H7 (cell line): ENCODE measurements around the gene PLEK. TPM values are rescaled to one million over a fixed set of nuclear protein-coding genes. Genes with fewer than 3 reads are reported as not detected.
"Not testable (repeated sequence)": the region's sequence is repeated elsewhere in the genome, so short reads cannot be mapped to it uniquely, and the experiment has no call there.

Experiments
- DNase-seq: peaks from one replicate; pipeline ENCODE4 v3.0.0; 2012
- H3K27me3 ChIP-seq: 2 replicates; pipeline ENCODE4 v1.6.0; 2011; ENCODE audit warnings: mild to moderate bottlenecking, low read length; ENCODE audit not compliant: control insufficient read depth, insufficient read depth
- H3K36me3 ChIP-seq: replicated peaks from 2 replicates; pipeline ENCODE4 v1.5.1; 2011; ENCODE audit warnings: low read length; ENCODE audit not compliant: control insufficient read depth, insufficient read depth
- H3K4me3 ChIP-seq: 2 replicates; pipeline ENCODE4 v1.5.1; 2011; ENCODE audit warnings: low read depth, mild to moderate bottlenecking, control low read depth, low read length, moderate library complexity; ENCODE audit not compliant: insufficient read depth
- total RNA-seq: library from RNA; depleted of rRNA; stranded (reverse); fragments of >200 nt; shearing (Covaris generic); gene quantifications from 2 replicates; pipeline ENCODE4 v1.2.3, GENCODE V29; 2014

The PLEK gene
- total RNA-seq, 1 experiment from 2014 or later, result not detected

DNA sequence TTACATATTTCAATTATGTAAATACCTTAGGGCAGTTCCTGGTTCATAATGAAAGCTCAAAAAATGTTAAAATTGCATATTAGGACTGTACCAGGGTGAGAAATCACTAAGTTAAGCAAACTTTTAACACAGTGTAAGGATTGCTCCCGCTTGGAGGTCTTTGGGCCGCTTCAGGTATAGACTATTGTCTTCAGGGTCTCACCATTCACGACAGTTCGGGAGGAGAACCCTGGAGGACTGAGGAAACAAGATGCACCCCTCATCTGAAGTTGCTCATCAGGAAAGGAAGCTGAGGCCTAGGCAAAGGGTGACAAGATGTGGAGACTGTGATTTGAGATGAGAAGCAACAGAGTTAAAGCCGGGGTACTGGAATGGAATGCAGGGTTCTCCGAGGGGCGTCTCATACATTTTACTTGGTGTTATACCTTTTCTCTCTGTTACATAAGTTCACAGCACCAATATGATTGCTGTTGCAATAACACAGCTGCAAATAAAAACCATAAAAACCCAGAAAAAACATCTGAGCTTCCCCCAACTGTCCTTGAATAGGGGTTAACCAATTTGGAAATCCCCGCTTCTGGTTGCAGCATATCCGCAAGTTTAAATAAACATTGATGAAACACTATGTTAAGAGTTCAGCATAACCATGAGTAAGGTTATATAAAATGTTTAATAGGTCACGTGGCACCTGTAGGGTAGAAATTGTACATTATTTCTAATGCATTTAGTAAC is 61.9 kb downstream of the PLEK start:
- Histone ChIP-seq H3K36me3 (no peaks in the 10 kb centered on the region), H3K4me3 (no peak overlapping the region), H3K27me3 (no peaks in the 10 kb centered on the region; the same call in 1 of the 2 replicates)
- DNase-seq, result no peak

DNA sequence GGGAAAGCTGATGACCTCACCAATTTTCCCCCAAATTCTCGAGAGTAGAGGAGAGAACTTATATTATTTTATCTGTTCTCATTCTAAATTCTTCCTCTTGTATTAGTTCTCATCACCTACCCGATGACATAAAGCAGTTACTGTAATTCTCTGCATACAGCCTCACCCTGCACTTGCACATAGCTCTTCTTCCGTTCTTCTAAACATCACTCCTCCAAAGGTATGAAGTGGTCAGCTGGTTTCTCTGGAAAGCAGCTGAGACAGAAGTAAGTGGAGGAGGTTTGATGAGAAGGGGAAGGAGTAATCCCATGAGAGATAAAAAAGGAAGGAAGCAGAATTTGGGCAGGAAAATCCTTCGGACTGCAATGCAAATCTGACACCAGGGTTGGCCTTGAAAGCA is 63.0 kb downstream of the PLEK start:
- Histone ChIP-seq H3K36me3 (no peaks in the 10 kb centered on the region), H3K27me3 (no peaks in the 10 kb centered on the region; the same call in 1 of the 2 replicates), H3K4me3 (no peak overlapping the region)
- DNase-seq, result no peak

DNA sequence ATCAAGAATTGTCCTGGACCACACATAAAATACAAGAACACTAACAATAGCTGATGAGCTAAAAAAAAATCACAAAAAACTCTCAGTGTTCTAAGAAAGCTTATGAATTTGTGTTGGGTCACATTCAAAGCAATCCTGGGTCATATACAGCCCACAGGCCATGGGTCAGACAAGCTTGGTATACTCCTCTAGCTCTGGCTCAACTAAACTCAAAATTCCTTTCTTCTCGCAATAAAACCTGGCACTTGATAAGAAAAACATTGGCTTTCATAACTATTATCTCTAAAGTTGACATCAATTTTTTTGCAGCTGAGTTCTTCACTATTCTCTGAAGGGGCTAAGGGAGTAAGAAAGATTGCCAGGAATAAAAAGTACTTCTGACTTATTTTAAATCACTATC is 63.7 kb downstream of the PLEK start:
- H3K4me3 ChIP-seq, result no peak overlapping the region
- no peaks in the 10 kb centered on the region for H3K36me3 ChIP-seq
- no peak for DNase-seq
- no peaks in the 10 kb centered on the region; the same call in 1 of the 2 replicates for H3K27me3 ChIP-seq

- no peaks in the 10 kb centered on the region; the same call in 1 of the 2 replicates for H3K27me3 ChIP-seq
- H3K36me3 ChIP-seq, result no peaks in the 10 kb centered on the region
- no peak for DNase-seq
- H3K4me3 ChIP-seq, result no peak overlapping the region
These were observed 64.3 kb downstream of the PLEK start for GRCh38 chr2:68429311-68429826.

- H3K36me3 ChIP-seq, result no peaks in the 10 kb centered on the region
- H3K4me3 ChIP-seq, result no peak overlapping the region
- H3K27me3 ChIP-seq, result no peaks in the 10 kb centered on the region
- DNase-seq, result no peak
These were observed 66.4 kb downstream of the PLEK start for GRCh38 chr2:68431316-68431972.

GRCh38 chr2:68432696-68433658 is 67.9 kb downstream of the PLEK start:
- H3K4me3 ChIP-seq, result no peak overlapping the region
- no peak for DNase-seq
- no peaks in the 10 kb centered on the region for H3K27me3 ChIP-seq
- H3K36me3 ChIP-seq, result no peaks in the 10 kb centered on the region

DNA sequence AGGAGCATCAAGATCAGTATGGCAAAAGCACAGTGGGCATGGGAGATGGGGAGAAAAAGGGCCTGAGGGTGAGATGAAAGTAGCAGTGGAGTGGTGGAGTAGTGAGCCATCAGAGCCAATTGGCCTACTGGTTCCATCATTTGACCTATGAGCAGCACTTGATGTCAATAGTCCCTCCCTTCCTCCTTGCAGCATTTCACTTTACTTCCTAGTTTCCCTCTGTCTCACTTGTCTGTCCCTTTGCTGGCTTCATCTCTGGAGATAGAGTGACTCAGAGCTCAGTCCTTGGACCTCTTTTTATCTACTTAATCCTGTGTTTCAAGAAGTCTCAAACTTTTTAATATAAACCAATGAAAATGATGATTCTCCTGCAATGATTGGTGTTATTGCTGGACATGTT is 69.9 kb downstream of the PLEK start:
- no peak for DNase-seq
- no peak overlapping the region for H3K4me3 ChIP-seq
- no peaks in the 10 kb centered on the region for H3K27me3 ChIP-seq
- no peaks in the 10 kb centered on the region for H3K36me3 ChIP-seq

GRCh38 chr2:68435615-68436014 is 70.5 kb downstream of the PLEK start:
- Histone ChIP-seq H3K36me3 (no peaks in the 10 kb centered on the region), H3K27me3 (no peaks in the 10 kb centered on the region), H3K4me3 (no peak overlapping the region)
- no peak for DNase-seq

DNA sequence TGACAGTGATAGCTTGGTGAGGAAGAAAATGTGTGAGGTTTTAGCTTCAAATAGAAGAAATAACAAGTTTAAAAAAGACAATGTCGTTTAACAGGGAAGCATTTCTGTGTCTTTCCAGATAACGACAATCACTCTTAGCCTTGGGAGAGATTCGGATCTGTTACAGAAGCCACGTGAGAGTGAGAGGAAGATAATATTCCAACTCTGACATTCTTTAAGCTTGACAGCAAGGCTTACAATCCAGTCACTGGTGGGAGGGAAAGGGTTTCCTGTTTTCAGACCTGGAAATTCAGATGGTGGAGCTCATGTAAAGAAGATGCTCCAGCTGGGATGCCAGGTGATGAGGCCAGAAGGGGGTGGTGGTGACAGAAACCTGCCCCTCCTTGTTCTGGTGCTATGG is 71.2 kb downstream of the PLEK start:
- Histone ChIP-seq H3K4me3 (no peak overlapping the region), H3K27me3 (no peaks in the 10 kb centered on the region), H3K36me3 (no peaks in the 10 kb centered on the region)
- no peak for DNase-seq

GRCh38 chr2:68438455-68439303 is 73.6 kb downstream of the PLEK start:
- Histone ChIP-seq H3K4me3 (no peak overlapping the region), H3K27me3 (no peaks in the 10 kb centered on the region), H3K36me3 (no peaks in the 10 kb centered on the region)
- no peak for DNase-seq

DNA sequence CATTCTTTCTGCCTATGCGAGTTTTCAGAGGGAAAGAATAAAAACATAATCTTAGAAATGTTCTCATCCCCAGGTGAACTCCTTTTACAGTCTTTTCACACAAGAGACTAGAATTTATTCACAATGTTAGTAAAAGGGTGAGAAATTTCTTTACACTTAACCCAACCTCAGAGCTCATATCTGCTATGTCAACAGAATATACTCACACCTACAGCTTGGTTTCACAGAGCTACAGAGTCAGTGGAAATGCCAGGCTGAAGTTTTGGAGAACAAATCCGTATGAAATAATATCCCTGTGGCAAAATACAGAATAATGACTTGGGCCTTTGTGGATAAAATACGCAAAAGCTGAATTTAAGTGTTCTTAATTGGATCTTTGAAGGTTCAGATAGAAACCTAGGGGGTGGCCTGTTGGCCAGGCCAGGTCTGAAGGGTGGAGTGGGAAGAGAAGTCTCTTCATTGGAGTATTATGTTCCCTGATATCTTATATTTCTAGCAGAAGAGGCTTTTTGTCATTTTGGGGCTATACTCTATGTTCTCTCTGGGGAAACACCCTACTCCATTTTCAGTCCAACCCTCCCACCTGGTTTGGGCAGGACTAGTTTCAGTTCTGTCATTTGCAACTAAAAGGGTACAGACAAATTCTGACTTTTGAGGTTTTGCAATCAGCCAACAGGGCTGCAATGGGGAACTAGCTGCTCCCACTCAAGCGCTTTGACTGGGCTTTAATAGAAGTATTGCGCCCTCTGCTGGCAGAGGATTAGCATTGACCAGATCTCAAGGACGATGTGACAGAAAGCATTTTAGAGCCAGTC is 76.3 kb downstream of the PLEK start:
- H3K4me3 ChIP-seq, result no peak overlapping the region
- peak; percentile 49 for DNase-seq
- no peaks in the 10 kb centered on the region for H3K27me3 ChIP-seq
- H3K36me3 ChIP-seq, result no peaks in the 10 kb centered on the region

- Histone ChIP-seq H3K27me3 (no peaks in the 10 kb centered on the region), H3K4me3 (no peak overlapping the region), H3K36me3 (no peaks in the 10 kb centered on the region)
- DNase-seq, result no peak
These were observed 76.9 kb downstream of the PLEK start for GRCh38 chr2:68441994-68442322.

DNA sequence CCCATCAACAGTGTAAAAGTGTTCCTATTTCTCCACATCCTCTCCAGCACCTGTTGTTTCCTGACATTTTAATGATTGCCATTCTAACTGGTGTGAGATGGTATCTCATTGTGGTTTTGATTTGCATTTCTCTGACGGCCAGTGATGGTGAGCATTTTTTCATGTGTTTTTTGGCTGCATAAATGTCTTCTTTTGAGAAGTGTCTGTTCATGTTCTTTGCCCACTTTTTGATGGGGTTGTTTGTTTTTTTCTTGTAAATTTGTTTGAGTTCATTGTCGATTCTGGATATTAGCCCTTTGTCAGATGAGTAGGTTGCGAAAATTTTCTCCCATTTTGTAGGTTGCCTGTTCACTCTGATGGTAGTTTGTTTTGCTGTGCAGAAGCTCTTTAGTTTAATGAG is 81.3 kb downstream of the PLEK start:
- not testable (repeated sequence) for H3K36me3 ChIP-seq, H3K27me3 ChIP-seq, DNase-seq, H3K4me3 ChIP-seq
